Right lobe of liver (tissue), 6 donors: ENCODE measurements around the gene TMEM151A. TPM values are rescaled to one million over a fixed set of nuclear protein-coding genes. Genes with fewer than 3 reads are reported as not detected.

Experiments used
- ATAC-seq, 4 donors: fragments of 200-7000 bp; cut with Tn5 transposase; one replicate each; pipeline ENCODE4 v1.9.1; 2020; ENCODE audit warnings: mild to moderate bottlenecking in 4 of 4, moderate library complexity in 4 of 4
- DNase-seq, 3 donors: peaks; one replicate each; pipeline ENCODE4 v3.0.0-alpha.2; 2020
- H3K27ac ChIP-seq, 3 donors: fragments of 200-600 bp; one replicate each; pipeline ENCODE4 v1.8.0; 2022
- H3K27me3 ChIP-seq, 2 donors: fragments of 200-600 bp; one replicate each; pipeline ENCODE4 v1.8.0; 2022
- H3K36me3 ChIP-seq, 4 donors: fragments of 200-600 bp; sonication (generic) in 1 of 4; one replicate each; pipeline versions ENCODE4 v1.5.1 to v1.8.0; 2017 to 2022; ENCODE audit warnings: control low read depth in 1 of 4
- H3K4me1 ChIP-seq, 4 donors: fragments of 200-600 bp; sonication (generic) in 1 of 4; one replicate each; pipeline versions ENCODE4 v1.5.1 to v1.8.0; 2017 to 2022; ENCODE audit warnings: control low read depth in 1 of 4
- H3K4me3 ChIP-seq, 3 donors: fragments of 200-600 bp; one replicate each; pipeline ENCODE4 v1.8.0; 2022
- H3K9me3 ChIP-seq, 4 donors: fragments of 200-600 bp; sonication (generic) in 1 of 4; one replicate each; pipeline versions ENCODE4 v1.5.1 to v1.8.0; 2017 to 2022; ENCODE audit warnings: control low read depth in 1 of 4
- POLR2A ChIP-seq: fragments of 450-650 bp; IDR thresholded peaks from one replicate; pipeline ENCODE4 v1.6.1; 2017; ENCODE audit warnings: antibody characterized with exemption, mild to moderate bottlenecking
- WGBS: methylation state at CpG from one replicate; pipeline ENCODE4 v1.1.6; 2018; ENCODE audit warnings: low coverage, low lambda C conversion rate; ENCODE audit not compliant: insufficient coverage; ENCODE audit errors: missing lambda C conversion rate; 5-methylcytosine and 5-hydroxymethylcytosine counted together
- intact Hi-C, 2 donors: fragments of 100-400 bp; cut with DNase I; formaldehyde crosslinking; loops; one replicate each; pipeline versions ENCODE4 v1.11.2 to v1.14.1; 2022
- total RNA-seq, 6 experiments: library from RNA; depleted of rRNA in 2 of 6; stranded (reverse); fragments of >200 nt in 2 of 6; fragmentation: NEBNext Ultra II Directional in 3 of 6; extraction: Animal tissue kit (Norgen Biotek cat#: 25700) in 3 of 6; gene quantifications; one replicate each; pipeline versions ENCODE4 v1.1.0 to v1.2.4, GENCODE V29; 2016 to 2023
- TF ChIP-seq, protein P1 (sequence below), 4 donors: fragments of 200-600 bp in 3 of 4; fragments of 450-650 bp in 1 of 4; IDR thresholded peaks; one replicate each; pipeline versions ENCODE4 v1.5.1 to v1.8.0; 2016 to 2022; ENCODE audit warnings: antibody characterized with exemption in 4 of 4, mild to moderate bottlenecking in 2 of 4
- donor health status: DM: no; HTN: yes; CAD: no.
- donor health status: DM: no; HTN: no; CAD: no.
- donor health status: DM: no; HTN: no; CAD: no.
- donor health status: DM: no; HTN: yes; CAD: no.
- donor health status: DM: no; HTN: yes; CAD: no.

The TMEM151A gene
- total RNA-seq, 6 experiments from 2014 or later, result 0.13 to 0.86 (median 0.45) TPM; not detected in 2

DNA sequence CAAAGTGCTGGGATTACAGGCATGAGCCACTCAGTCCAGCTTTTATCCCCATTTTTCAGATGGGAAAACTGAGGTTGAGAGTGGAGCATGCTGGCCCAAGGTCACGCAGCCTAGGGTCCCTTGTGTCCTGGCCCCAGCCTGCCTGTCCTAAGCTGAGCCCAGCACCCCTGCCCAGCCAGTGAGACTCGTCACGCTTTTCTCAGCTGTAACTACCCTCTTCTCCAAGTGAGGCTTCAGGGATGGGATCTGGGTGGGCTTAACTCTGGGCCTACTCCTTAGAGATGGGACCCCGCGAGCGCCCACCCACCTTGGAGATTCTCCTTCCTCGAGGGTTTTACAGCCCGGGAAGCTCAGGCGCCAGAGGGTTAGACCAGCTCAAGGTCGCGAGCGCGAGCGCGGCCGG, 390 bp upstream of the TMEM151A start:
- ATAC-seq (no peak), DNase-seq (no peak)
- WGBS, result no CpG with 5 or more reads among the region's 16 CpGs

DNA sequence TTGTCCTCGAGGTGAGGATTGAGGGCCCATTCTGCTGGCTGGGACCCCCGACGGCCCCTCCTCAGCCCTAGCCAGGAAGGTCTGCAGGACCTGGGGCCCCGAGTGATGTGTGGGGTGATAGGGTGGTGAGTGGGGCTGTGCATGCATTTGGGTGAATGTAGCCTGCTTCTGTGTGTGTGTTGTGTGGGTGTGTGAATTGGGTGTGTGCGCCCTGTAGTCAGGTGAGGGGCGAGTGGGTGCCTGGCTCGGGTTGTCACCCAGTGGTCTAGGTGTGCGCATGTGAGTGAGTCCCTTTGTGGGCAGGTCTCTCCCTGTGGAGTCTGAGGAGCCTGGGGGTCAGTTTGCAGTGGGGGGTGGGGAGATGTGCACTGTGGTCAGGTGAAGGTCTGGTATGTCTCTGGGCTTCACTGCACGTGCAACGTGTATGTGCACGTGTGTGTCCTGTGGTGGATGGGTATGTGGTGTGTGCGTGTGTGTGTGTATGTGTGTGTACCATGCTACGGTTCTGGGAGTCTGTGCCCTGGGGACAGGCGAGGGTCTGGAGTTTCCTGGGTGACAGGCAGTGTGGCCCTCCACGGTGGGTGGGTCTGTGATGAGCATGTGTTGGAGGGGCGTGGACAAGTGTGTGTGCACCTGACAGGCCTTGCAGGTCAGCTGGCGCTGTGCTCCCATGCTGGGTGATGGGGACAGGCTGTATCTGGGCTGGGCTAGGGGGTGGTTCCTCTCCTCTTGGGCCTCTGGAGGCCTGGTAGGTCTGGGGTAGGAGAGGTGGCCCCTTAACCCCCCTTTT, 1.0 kb downstream of the TMEM151A start:
- TF ChIP-seq, protein P1, sequence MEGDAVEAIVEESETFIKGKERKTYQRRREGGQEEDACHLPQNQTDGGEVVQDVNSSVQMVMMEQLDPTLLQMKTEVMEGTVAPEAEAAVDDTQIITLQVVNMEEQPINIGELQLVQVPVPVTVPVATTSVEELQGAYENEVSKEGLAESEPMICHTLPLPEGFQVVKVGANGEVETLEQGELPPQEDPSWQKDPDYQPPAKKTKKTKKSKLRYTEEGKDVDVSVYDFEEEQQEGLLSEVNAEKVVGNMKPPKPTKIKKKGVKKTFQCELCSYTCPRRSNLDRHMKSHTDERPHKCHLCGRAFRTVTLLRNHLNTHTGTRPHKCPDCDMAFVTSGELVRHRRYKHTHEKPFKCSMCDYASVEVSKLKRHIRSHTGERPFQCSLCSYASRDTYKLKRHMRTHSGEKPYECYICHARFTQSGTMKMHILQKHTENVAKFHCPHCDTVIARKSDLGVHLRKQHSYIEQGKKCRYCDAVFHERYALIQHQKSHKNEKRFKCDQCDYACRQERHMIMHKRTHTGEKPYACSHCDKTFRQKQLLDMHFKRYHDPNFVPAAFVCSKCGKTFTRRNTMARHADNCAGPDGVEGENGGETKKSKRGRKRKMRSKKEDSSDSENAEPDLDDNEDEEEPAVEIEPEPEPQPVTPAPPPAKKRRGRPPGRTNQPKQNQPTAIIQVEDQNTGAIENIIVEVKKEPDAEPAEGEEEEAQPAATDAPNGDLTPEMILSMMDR (IDR thresholded peaks at IDR 0.05), result no peak
- no peak for TF ChIP-seq POLR2A
- no peaks in the 10 kb centered on the region for H3K27me3 ChIP-seq
- no peak overlapping the region for H3K27ac ChIP-seq
- intact Hi-C loops, result loop anchor here in 1 of 2 donors (10.0 kb wide), 1 partner anchor 92 kb away; no protein-coding TSS in a partner anchor
- peaks cover 0 to 12% (median 6%) of the 10 kb centered on the region in 4 donors for H3K4me1 ChIP-seq
- ATAC-seq (no peak), DNase-seq (no peak)
- no peaks in the 10 kb centered on the region for H3K9me3 ChIP-seq
- WGBS, result 33% methylated on average over 16 of the region's 17 CpGs
- no peak overlapping the region for H3K4me3 ChIP-seq
- H3K36me3 ChIP-seq, result no peaks in the 10 kb centered on the region

More for the DNA sequence above, 390 bp upstream of the TMEM151A start:
- H3K4me1 ChIP-seq, result peaks cover 0 to 17% (median 7%) of the 10 kb centered on the region in 4 donors
- intact Hi-C loops, result loop anchor here in 1 of 2 donors (10.0 kb wide), 1 partner anchor 93 kb away; no protein-coding TSS in a partner anchor
- H3K9me3 ChIP-seq, result no peaks in the 10 kb centered on the region
- no peak overlapping the region for H3K27ac ChIP-seq
- TF ChIP-seq POLR2A, result no peak
- TF ChIP-seq, protein P1 (IDR thresholded peaks at IDR 0.05), result no peak
- no peaks in the 10 kb centered on the region for H3K27me3 ChIP-seq
- no peak overlapping the region for H3K4me3 ChIP-seq
- no peaks in the 10 kb centered on the region for H3K36me3 ChIP-seq

DNA sequence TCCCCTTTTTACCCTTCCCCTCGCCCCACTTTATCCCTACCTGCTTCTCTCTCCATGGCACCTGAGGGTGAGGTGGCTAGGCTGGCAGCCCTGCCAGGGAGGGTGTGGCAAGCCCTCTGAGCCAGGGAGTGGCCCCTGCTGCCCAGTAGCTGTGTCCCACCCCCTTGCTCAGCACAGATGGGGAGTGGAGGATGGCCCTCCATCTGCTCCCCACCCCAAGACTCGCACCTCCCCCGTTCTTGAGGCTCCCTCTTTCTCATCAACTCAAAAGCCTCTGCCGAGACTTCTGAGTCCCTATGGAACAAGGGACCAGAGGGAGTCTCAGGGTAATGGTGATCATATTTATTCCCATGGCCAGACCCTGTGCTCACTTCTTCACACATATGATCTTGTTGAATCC, 1.7 kb downstream of the TMEM151A start:
- intact Hi-C loops, result loop anchor here in 1 of 2 donors (10.0 kb wide), 1 partner anchor 91 kb away; no protein-coding TSS in a partner anchor
- H3K4me3 ChIP-seq, result no peak overlapping the region
- WGBS, result no CpG with 5 or more reads among the region's 4 CpGs
- TF ChIP-seq, protein P1 (IDR thresholded peaks at IDR 0.05), result no peak
- TF ChIP-seq POLR2A, result no peak
- no peaks in the 10 kb centered on the region for H3K36me3 ChIP-seq
- no peak for ATAC-seq
- DNase-seq, result no peak
- H3K9me3 ChIP-seq, result no peaks in the 10 kb centered on the region
- H3K4me1 ChIP-seq, result peaks cover 0 to 8% (median 3%) of the 10 kb centered on the region in 4 donors
- no peak overlapping the region for H3K27ac ChIP-seq
- no peaks in the 10 kb centered on the region for H3K27me3 ChIP-seq

DNA sequence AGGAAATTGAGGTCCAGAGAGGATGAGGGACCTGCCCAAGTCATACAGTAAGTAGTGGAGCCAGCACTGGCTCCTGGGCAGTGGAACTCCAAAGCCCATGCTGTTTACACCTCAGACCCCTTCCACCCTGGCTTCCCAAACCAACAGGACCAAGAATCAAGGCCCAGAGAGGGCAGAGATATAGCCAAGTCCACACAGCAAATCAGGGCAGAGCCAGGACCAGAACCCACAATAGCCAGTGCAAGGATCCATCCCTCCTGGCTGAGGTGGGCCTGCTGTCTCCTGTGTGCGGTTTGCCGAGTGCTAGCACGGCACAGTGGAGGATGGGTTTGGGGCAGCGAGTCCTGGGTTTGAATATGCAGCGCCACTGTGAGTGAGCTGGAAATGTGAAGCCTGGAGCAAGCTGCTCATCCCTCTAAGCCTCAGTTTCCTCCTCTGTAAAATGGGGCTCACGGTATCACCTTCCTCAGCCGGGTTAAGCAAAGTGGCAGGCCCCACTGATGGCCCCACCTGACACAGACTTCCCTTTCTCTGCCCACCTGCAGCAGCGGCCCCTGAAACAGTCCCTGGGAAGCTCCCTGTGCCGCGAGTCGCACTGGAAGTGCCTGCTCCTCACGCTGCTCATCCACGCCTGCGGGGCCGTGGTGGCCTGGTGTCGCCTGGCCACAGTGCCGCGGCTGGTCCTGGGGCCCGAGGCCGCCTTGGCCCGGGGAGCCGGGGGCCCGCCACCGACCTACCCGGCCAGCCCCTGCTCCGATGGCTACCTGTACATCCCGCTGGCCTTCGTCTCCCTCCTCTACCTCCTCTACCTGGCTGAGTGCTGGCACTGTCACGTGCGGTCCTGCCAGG, 2.3 kb downstream of the TMEM151A start:
- WGBS, result 76% methylated on average over 3 of the region's 30 CpGs
- H3K9me3 ChIP-seq, result no peaks in the 10 kb centered on the region
- H3K36me3 ChIP-seq, result no peaks in the 10 kb centered on the region
- intact Hi-C loops, result loop anchor here in 1 of 2 donors (10.0 kb wide), 1 partner anchor 91 kb away; no protein-coding TSS in a partner anchor
- no peak overlapping the region for H3K27ac ChIP-seq
- H3K27me3 ChIP-seq, result no peaks in the 10 kb centered on the region
- DNase-seq, result no peak
- peaks cover 0 to 8% (median 3%) of the 10 kb centered on the region in 4 donors for H3K4me1 ChIP-seq
- no peak overlapping the region for H3K4me3 ChIP-seq
- no peak for TF ChIP-seq POLR2A
- TF ChIP-seq, protein P1 (IDR thresholded peaks at IDR 0.05), result no peak
- ATAC-seq, result no peak
